HTERT RPE-1 (cell line): Measurements from ENCODE around the gene PLXND1.

Source experiments
- in situ Hi-C: fragments of 300-500 bp; cut with MboI; formaldehyde crosslinking; loops from 4 replicates; pipeline ENCODE4 v1.14.3; 2020; ENCODE audit warnings: low sequenced_read_pairs

PLXND1 gene

DNA sequence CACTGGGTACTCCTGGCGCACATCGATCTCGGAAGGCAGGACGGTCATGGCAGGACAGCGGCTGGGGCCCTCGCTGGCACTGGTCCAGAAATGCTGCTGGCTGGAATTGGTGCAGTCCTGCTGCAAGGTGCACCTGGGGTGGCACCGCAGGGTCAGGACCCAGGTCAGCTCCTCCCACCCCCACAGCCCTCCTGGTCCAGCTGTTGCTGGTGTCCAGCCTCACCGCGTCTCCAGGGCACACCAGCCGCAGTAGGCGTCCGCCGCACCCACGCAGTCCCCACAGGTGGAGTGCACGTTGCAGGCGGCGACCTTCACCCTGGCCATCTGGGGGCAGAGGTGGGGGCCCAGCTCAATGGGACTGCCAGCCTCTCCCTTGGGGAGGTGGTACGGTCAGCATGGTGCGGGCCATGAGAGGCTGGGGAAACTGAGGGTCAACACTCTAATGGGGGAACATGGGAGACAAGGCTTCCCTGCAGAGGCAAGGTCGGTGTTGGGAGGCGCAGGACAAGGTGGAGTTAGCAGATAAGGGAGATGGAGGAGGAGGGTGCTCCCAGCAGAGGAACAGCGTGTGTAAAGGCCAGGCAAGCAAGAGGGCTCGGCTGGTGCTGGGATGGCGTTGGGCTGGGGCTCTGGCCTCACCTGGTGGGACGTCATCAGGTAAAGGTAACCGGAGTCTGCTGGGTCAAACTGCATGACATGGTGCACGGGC is 20.4 kb downstream of the PLXND1 start:
- in situ Hi-C loops: no loop called here

DNA sequence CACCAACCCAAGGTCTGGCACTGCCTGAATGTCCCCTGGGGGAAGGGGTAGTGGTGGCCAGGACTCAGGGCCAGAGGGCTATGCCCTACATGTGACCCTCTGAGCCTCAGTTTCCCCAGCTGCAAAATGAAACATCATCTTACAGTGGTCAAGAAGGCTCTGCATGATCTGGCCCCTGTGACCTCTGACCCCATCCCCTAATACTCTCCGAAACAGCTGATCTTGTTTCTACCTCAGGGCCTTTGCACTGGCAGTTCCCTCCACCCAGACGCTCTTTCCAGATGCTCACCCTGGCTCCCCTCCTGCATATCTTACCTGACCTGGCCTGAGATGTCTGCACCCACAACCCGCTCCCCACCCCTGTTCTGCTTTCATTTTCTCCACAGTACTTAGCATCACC is 21.8 kb downstream of the PLXND1 start:
- in situ Hi-C loops: no loop called here

GRCh38 chr3:129583289-129583688 is 23.2 kb downstream of the PLXND1 start:
- in situ Hi-C loops: no loop called here

GRCh38 chr3:129582799-129583198 is 23.7 kb downstream of the PLXND1 start:
- in situ Hi-C loops: no loop called here

- in situ Hi-C loops: no loop called here
These were observed 24.9 kb downstream of the PLXND1 start for GRCh38 chr3:129581623-129582022.

DNA sequence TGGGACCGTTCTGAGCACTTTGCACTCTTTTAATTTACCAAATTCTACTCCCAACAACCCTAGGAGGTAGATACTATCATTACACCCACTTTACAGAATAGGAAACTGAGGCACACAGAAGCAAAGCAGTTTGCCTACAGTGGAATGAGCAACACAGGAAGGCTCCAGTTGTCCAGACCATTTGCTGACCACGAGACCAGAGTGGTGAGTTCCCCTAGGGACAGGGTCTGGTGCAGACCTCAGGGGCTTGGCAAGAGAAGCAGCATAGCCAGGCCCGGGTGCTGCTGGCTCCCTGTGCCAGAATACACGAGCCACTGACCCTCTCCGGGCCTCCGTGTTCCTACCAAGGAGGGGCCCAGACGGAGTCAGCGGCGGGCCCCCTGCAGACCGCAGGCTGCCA is 26.5 kb downstream of the PLXND1 start:
- in situ Hi-C loops: no loop called here

DNA sequence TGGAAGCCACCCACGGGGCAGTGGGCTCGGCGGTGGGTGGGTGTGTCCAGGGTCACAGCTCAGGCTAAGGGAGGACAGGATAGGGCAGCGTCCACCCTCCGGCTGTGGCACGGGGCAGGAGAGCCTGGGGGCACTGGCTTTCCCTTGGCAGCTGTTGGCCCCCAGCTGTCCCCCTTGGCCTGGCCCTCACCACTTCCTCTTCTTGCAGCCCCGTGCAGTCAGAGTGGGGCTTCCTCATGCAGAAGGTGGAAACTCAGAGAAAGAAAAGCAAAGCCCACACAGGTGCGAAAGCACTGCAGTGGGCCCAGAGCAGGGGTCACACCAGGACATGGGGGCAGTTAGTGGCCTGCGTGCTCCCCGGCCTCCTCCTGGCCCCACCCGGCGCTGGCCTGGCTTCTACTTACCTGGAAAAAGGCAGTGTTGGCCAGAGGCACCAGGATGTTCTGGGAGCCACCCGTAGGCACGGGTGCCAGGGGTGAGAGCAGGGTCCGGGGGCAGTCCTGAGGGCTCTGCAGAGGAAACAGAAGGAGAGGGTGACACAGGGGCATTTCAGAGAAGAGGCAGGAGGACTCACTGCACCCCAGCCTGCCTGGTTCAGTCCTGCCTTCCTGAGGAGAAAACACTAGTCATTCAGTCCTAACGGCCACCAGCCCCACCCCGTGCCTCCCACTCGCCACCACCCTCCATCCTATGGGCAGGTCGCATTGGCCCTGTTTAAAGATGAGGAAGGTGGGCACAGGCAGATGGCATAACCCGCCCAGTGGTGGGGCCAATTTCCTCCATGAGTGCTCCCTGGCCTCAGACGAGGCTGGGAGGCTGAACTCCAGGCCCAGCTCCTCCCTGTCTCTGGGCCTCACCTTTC is 28.3 kb downstream of the PLXND1 start:
- in situ Hi-C loops: no loop called here

DNA sequence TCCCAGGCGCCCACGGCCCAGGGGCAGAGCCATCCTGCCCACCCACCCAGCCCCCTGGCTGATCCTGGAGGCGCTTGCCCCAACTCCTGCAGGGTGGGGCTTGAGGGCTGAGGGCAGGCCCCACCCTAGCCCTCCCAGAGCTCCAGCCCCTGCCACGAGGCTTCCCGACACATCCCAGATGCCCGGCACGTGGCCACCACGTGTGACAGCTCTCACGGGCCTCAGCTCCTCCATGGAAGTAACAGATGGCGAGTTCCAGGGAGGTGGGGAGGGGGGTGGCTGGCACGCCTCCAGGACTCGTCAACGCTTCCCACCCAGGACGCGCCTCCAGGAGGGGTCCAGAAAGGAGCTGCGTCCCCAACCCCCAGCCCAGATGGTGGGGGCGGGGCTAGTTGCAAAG is 29.1 kb downstream of the PLXND1 start:
- in situ Hi-C loops: no loop called here

DNA sequence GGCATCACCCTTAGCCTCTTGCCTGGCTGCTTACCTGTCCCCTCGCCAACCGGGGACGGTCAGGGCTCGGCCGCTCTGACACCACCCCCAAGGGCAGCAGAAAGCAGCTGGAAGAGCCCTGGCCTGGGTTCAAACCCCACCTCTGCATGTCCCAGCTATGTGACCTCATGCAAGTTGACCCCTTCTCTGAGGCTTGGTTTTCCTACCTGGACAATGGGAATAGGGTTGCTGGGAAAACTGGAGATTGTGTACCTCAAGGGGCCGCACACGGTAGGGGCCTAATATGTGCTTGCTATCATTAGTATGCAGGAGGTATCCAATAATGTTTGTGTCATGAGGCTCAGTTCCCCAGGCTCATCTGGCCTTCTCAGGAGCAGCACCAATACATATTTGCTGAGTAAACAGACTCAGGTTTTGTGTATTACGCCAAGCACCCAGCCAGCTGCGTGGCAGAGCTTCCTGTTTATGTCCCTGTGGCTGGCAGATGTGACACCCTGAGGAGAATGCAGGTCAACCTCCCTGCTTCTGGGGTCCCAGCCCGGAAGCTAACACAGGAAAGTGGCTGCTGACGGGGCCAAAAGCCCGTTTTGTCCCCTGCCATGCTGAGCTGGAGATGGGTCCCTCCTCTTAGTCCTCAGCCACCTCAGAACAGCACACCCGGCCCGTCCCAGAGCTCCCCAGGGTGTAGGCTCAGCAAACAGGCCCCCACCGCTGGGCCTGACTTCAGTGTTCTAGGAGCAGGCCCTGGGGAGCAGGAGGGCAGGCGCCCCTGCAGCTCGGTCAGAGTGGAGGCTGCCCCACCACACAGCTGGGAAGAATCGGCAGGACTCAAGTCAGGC is 29.7 kb downstream of the PLXND1 start:
- in situ Hi-C loops: no loop called here

- in situ Hi-C loops: no loop called here
These were observed 30.5 kb downstream of the PLXND1 start for GRCh38 chr3:129575997-129576384.

- in situ Hi-C loops: no loop called here
These were observed 31.1 kb downstream of the PLXND1 start for GRCh38 chr3:129575233-129575996.

DNA sequence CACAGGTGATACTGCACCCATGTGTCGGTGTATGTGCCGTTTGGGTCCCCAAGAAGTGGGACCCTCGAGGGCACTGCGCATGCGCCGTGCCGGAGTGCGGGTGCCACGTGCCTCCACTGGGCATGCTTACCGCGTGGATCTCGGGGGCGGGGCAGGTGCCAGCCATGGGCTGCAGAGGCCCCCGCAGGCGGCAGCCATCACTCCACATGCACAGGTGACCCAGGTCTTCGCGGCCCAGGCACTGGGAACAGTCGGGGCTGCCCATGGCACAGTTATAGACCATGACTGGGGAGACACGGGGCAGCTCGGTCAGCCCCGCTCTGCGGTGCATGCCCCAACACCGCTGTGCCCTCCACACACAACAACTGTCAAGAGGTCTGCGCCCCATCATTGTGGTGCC is 32.3 kb downstream of the PLXND1 start:
- in situ Hi-C loops: no loop called here

DNA sequence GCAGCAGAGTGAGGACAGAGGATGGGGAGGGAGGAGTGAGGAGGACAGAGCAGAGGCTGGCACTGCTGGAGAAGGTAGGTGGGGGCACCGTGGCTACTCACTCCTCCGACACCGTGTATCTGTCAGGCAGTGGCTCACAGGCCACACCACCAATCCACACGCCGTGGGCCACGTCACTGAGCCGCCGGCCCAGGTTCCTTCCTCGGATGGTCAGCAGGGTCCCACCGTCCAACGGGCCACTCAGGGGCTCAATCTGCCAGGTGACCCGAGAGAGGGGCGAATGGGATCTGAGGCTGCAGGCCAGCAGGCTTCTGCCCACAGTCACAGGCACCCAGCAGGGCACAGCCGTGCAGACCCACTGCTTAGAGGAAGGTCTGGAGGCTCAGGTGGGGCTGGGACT is 33.0 kb downstream of the PLXND1 start:
- in situ Hi-C loops: no loop called here

GRCh38 chr3:129572603-129573002 is 33.9 kb downstream of the PLXND1 start:
- in situ Hi-C loops: no loop called here

- in situ Hi-C loops: no loop called here
These were observed 34.6 kb downstream of the PLXND1 start for GRCh38 chr3:129571605-129572547.

DNA sequence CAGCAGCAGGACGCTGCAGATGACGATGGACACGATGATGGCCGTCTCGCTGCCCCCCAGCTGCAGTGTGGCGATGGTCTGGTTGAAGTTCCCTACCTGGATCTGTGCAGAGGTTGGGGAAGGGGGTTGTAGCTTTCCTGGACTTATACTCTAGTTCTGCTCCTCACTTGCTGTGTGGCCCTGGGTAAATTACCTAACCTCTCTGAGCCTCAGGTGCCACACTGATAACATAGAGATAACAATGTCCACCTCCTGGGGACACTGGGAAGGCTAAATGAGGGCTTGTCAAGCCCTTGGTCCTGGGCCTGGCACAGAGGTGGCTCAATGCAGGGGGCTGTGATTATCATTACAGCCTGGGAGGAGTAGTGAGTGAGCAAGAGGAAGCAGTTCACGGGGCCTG is 36.6 kb downstream of the PLXND1 start:
- in situ Hi-C loops: no loop called here

DNA sequence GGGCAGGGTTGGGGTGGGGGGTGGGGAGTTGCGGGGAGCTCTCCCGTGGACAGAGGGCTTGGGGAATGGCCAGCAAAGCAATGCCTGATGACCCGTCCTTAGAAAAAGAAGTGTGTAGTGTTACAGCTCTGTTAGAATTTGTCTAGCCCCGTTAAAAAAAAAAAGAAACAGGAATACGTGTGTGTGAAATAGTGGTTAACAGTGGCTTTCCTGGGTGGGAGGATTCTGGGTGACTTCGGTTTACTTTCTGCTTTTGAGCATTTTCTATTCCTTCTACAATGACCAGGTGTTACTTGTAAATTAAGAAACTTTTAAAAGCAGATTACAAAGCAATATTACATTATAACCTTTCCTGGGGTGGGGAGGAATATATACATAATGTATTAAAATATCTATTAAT is 38.5 kb downstream of the PLXND1 start:
- in situ Hi-C loops: no loop called here

GRCh38 chr3:129567176-129567705 is 39.2 kb downstream of the PLXND1 start:
- in situ Hi-C loops: no loop called here

DNA sequence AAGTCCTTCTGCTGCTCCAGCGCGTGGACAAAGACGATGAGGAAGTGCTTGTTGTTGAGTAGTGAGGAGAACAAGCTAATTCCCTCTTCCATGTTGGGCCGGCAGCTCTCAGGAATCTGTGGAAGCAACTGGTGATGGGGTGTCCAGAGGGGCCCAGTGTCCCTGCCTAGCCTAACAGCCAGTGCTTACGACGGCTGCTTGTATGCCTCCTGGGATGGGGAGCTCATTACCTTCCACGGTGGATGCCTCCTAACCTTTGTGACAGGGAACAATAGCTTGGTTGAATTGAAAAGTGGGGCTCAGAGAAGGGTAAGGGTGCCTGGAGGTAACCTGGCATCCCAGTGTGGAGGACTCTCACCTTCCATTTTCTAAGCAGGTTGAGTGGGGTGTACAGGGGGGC is 40.6 kb downstream of the PLXND1 start:
- in situ Hi-C loops: no loop called here
